Measurements from ENCODE around the gene PCBP3.

Gene PCBP3

GRCh38 chr21:45787371-45787770, 143.8 kb downstream of the PCBP3 start:
- H3K27ac ChIP-seq (ENCODE audit: low read length) = no peak overlapping the region
- H3K4me3 ChIP-seq (ENCODE audit: low read length) = no peak overlapping the region
- H3F3A ChIP-seq (ENCODE audit: insufficient read depth, low read length) = no peaks in the 10 kb centered on the region
- no peak for TF ChIP-seq EZH2 (optimal IDR thresholded peaks at IDR 0.05; ENCODE audit: low read depth, low read length)
- no peak for TF ChIP-seq EZH2phosphoT487 (IDR thresholded peaks at IDR 0.05; ENCODE audit: low read length)
- no peak for TF ChIP-seq CTCF (IDR thresholded peaks at IDR 0.05; ENCODE audit: low read length)
- no peaks in the 10 kb centered on the region for H3K9me2 ChIP-seq (replicated peaks; ENCODE audit: insufficient read depth, low read length)
- H3K36me3 ChIP-seq (replicated peaks; ENCODE audit: insufficient read depth, low read length) = no peaks in the 10 kb centered on the region
- no peak overlapping the region for H3K9ac ChIP-seq (ENCODE audit: low read length)
- H3K4me2 ChIP-seq (ENCODE audit: low read depth, low read length) = no peak overlapping the region
- H3K4me1 ChIP-seq (ENCODE audit: low read length) = no peaks in the 10 kb centered on the region
- H4K20me1 ChIP-seq (ENCODE audit: insufficient read depth, low read length) = no peaks in the 10 kb centered on the region
- H2AFZ ChIP-seq (ENCODE audit: low read length) = no peak overlapping the region
- H3K79me2 ChIP-seq (ENCODE audit: low read length) = no peaks in the 10 kb centered on the region
- H3K27me3 ChIP-seq (replicated peaks; ENCODE audit: insufficient read depth, low read length) = no peaks in the 10 kb centered on the region
- no peaks in the 10 kb centered on the region for H3K9me3 ChIP-seq (replicated peaks; ENCODE audit: insufficient read depth, low read length)
- DNase-seq = no peak

GRCh38 chr21:45788198-45788597, 144.7 kb downstream of the PCBP3 start:
- no peak overlapping the region for H2AFZ ChIP-seq (ENCODE audit: low read length)
- H3K36me3 ChIP-seq (replicated peaks; ENCODE audit: insufficient read depth, low read length) = no peaks in the 10 kb centered on the region
- no peaks in the 10 kb centered on the region for H3F3A ChIP-seq (ENCODE audit: insufficient read depth, low read length)
- no peak overlapping the region for H3K9ac ChIP-seq (ENCODE audit: low read length)
- no peak overlapping the region for H3K27ac ChIP-seq (ENCODE audit: low read length)
- no peaks in the 10 kb centered on the region for H3K27me3 ChIP-seq (replicated peaks; ENCODE audit: insufficient read depth, low read length)
- DNase-seq = no peak
- H3K9me2 ChIP-seq (replicated peaks; ENCODE audit: insufficient read depth, low read length) = no peaks in the 10 kb centered on the region
- H3K79me2 ChIP-seq (ENCODE audit: low read length) = no peaks in the 10 kb centered on the region
- TF ChIP-seq EZH2 (optimal IDR thresholded peaks at IDR 0.05; ENCODE audit: low read depth, low read length) (no peak), CTCF (IDR thresholded peaks at IDR 0.05; ENCODE audit: low read length) (no peak), EZH2phosphoT487 (IDR thresholded peaks at IDR 0.05; ENCODE audit: low read length) (no peak)
- no peaks in the 10 kb centered on the region for H4K20me1 ChIP-seq (ENCODE audit: insufficient read depth, low read length)
- H3K4me1 ChIP-seq (ENCODE audit: low read length) = no peaks in the 10 kb centered on the region
- H3K4me3 ChIP-seq (ENCODE audit: low read length) = no peak overlapping the region
- H3K4me2 ChIP-seq (ENCODE audit: low read depth, low read length) = no peak overlapping the region
- H3K9me3 ChIP-seq (replicated peaks; ENCODE audit: insufficient read depth, low read length) = no peaks in the 10 kb centered on the region

DNA sequence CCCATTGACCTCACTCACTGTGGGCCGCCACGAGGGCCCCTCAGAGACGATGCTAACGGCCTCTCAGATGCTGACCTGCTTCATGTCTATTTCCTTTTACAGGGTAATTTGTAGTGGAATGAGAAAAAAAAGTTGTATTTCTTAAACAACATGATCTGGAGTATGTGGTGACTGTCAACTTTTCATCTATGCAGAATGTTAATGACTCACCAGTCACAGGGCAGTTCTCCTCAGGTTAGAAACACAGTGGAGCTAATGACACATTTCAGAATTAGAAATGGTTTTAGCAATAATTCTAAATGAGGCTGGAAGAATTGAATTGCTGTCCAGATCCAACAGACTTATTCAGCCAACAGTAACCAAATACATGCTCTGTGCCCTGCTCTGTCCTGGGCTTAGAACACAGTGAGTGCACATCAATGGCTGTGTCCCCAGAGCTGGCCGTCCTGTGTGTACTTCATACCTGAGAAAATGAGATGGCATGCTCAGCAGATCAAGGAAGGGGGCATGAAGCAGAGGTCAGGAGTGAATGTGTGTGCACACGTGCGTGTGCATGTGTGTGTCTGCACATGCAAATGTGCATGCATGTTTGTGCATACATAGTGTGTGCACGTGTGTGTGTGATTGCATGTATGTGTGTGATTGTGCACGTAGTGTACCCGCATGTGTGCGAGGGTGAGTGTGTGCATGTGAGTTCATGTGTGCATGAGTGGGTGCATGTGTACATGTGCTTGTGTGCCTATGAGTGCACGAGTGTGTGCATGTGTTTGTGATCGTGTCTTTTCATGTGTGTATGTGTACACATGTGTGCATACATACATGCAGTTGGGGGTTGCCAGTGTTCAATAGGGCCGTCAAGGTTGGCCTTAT, 145.3 kb downstream of the PCBP3 start:
- no peaks in the 10 kb centered on the region for H3K9me3 ChIP-seq (replicated peaks; ENCODE audit: insufficient read depth, low read length)
- no peaks in the 10 kb centered on the region for H4K20me1 ChIP-seq (ENCODE audit: insufficient read depth, low read length)
- no peaks in the 10 kb centered on the region for H3K27me3 ChIP-seq (replicated peaks; ENCODE audit: insufficient read depth, low read length)
- no peak overlapping the region for H3K9ac ChIP-seq (ENCODE audit: low read length)
- H3K27ac ChIP-seq (ENCODE audit: low read length) = no peak overlapping the region
- TF ChIP-seq EZH2phosphoT487 (IDR thresholded peaks at IDR 0.05; ENCODE audit: low read length) = no peak
- no peaks in the 10 kb centered on the region for H3K36me3 ChIP-seq (replicated peaks; ENCODE audit: insufficient read depth, low read length)
- no peaks in the 10 kb centered on the region for H3K9me2 ChIP-seq (replicated peaks; ENCODE audit: insufficient read depth, low read length)
- H2AFZ ChIP-seq (ENCODE audit: low read length) = no peak overlapping the region
- no peaks in the 10 kb centered on the region for H3K79me2 ChIP-seq (ENCODE audit: low read length)
- H3K4me3 ChIP-seq (ENCODE audit: low read length) = no peak overlapping the region
- no peak overlapping the region for H3K4me2 ChIP-seq (ENCODE audit: low read depth, low read length)
- no peaks in the 10 kb centered on the region for H3F3A ChIP-seq (ENCODE audit: insufficient read depth, low read length)
- no peak for DNase-seq
- no peaks in the 10 kb centered on the region for H3K4me1 ChIP-seq (ENCODE audit: low read length)

DNA sequence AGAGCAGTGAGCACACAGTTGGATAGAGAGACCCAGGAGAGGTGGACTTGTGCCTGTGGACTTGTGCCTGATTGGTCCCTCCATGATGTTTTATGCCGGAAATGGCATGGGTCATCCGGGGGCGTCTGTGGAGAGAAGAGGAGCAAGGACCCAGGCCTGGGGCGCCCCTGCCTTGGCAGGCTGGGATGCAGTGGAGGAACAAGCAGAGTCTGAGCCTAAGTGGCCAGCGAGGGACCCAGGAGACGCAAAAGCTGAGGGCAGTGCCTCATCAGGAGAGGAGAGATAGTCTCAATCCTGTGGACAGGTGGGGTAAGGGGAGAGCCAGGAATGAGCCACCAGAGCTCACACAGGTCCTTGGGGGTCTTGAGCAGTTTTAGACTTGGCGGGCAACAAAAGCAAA, 146.9 kb downstream of the PCBP3 start:
- H3K4me1 ChIP-seq (ENCODE audit: low read length) = no peaks in the 10 kb centered on the region
- H3K9ac ChIP-seq (ENCODE audit: low read length) = no peak overlapping the region
- H3K4me2 ChIP-seq (ENCODE audit: low read depth, low read length) = no peak overlapping the region
- TF ChIP-seq EZH2 (optimal IDR thresholded peaks at IDR 0.05; ENCODE audit: low read depth, low read length) (no peak), EZH2phosphoT487 (IDR thresholded peaks at IDR 0.05; ENCODE audit: low read length) (no peak), CTCF (IDR thresholded peaks at IDR 0.05; ENCODE audit: low read length) (no peak)
- H3K36me3 ChIP-seq (replicated peaks; ENCODE audit: insufficient read depth, low read length) = no peaks in the 10 kb centered on the region
- no peaks in the 10 kb centered on the region for H3K79me2 ChIP-seq (ENCODE audit: low read length)
- H3K27me3 ChIP-seq (replicated peaks; ENCODE audit: insufficient read depth, low read length) = no peaks in the 10 kb centered on the region
- no peaks in the 10 kb centered on the region for H3F3A ChIP-seq (ENCODE audit: insufficient read depth, low read length)
- H3K4me3 ChIP-seq (ENCODE audit: low read length) = no peak overlapping the region
- H3K9me2 ChIP-seq (replicated peaks; ENCODE audit: insufficient read depth, low read length) = no peaks in the 10 kb centered on the region
- no peak overlapping the region for H2AFZ ChIP-seq (ENCODE audit: low read length)
- no peaks in the 10 kb centered on the region for H3K9me3 ChIP-seq (replicated peaks; ENCODE audit: insufficient read depth, low read length)
- DNase-seq = no peak
- H4K20me1 ChIP-seq (ENCODE audit: insufficient read depth, low read length) = no peaks in the 10 kb centered on the region; the same call in 1 of the 2 replicates
- H3K27ac ChIP-seq (ENCODE audit: low read length) = no peak overlapping the region

Data from MM.1S (cell line).